MM.1S (cell line): Measurements from ENCODE around the gene ARMC12.

Experiments
- EZH2 ChIP-seq: fragments of 300-600 bp; sonication (generic); optimal IDR thresholded peaks from 2 replicates; pipeline ENCODE3; 2017; ENCODE audit warnings: low read depth, mild to moderate bottlenecking, antibody characterized with exemption, low read length, mixed read lengths
- EZH2phosphoT487 ChIP-seq: fragments of 300-600 bp; sonication (generic); IDR thresholded peaks from 2 replicates; pipeline ENCODE4 v1.6.1; 2018; ENCODE audit warnings: antibody characterized with exemption, low read length
- TF ChIP-seq, protein P1 (sequence below): fragments of 300-600 bp; sonication (generic); IDR thresholded peaks from 2 replicates; pipeline ENCODE4 v1.5.1; 2016; ENCODE audit warnings: antibody characterized with exemption, low read length, mixed read lengths

DNA sequence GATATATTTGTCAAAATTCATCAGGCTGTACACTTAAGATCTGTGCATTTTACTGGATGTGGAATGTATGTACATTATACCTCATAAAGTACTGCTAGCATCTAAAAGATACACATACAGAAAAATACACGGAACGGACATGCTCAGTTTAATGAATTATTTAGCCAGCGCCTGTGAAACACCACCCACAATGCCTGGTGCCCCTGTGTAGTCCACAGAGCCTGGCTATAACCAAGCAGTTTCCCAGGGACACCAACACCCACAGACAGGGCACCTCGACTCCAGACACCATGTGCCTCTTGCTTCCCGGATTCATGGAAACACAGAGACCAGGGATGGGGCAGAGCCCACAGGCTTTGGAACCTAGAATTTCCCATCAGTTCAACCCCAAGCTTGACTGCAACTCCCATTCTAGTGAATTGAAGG, 17.4 kb upstream of the ARMC12 start:
- TF ChIP-seq, protein P1, sequence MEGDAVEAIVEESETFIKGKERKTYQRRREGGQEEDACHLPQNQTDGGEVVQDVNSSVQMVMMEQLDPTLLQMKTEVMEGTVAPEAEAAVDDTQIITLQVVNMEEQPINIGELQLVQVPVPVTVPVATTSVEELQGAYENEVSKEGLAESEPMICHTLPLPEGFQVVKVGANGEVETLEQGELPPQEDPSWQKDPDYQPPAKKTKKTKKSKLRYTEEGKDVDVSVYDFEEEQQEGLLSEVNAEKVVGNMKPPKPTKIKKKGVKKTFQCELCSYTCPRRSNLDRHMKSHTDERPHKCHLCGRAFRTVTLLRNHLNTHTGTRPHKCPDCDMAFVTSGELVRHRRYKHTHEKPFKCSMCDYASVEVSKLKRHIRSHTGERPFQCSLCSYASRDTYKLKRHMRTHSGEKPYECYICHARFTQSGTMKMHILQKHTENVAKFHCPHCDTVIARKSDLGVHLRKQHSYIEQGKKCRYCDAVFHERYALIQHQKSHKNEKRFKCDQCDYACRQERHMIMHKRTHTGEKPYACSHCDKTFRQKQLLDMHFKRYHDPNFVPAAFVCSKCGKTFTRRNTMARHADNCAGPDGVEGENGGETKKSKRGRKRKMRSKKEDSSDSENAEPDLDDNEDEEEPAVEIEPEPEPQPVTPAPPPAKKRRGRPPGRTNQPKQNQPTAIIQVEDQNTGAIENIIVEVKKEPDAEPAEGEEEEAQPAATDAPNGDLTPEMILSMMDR, result no peak
- TF ChIP-seq EZH2 (no peak), EZH2phosphoT487 (no peak)
